ES-I3 (cell line): ENCODE measurements around the gene PRKAG2.

ENCODE experiments used
- H3K36me3 ChIP-seq: 2 replicates; pipeline ENCODE4 v1.6.1; 2013; ENCODE audit warnings: mild to moderate bottlenecking, low read length, control low read depth, moderate library complexity; ENCODE audit not compliant: insufficient read depth
- H3K4me1 ChIP-seq: 2 replicates; pipeline ENCODE4 v1.6.1; 2013; ENCODE audit warnings: mild to moderate bottlenecking, control low read depth, low read length; ENCODE audit not compliant: insufficient read depth
- H3K9ac ChIP-seq: 2 replicates; pipeline ENCODE4 v1.6.1; 2013; ENCODE audit warnings: low read depth, mild to moderate bottlenecking, low read length, moderate library complexity
- H3K9me3 ChIP-seq: 2 replicates; pipeline ENCODE4 v1.6.1; 2013; ENCODE audit warnings: mild to moderate bottlenecking, low read length, moderate library complexity; ENCODE audit not compliant: control insufficient read depth, insufficient read depth

The PRKAG2 gene

DNA sequence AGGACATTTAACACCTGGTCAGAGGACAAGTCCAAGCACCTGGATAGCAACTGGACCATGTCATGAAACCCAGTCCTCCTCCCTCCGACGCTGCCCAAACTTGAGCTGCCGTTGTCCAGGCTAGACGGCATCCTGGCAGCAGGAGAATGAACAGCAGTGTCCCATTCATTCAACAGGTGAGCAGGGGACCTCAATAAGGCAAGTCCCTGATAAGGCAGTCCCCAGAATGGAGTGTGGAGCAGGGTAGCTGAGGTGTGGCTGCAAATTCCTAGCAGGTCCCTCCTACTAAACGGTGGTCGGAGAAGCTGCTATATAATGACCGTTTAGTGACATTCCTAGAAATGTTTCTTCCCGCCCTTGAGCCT lies 169.8 kb downstream of the PRKAG2 start:
- no peaks in the 10 kb centered on the region for H3K36me3 ChIP-seq
- peaks cover 7% of the 10 kb centered on the region; the same call in 1 of the 2 replicates for H3K4me1 ChIP-seq
- no peaks in the 10 kb centered on the region for H3K9me3 ChIP-seq
- H3K9ac ChIP-seq = no peak overlapping the region

DNA sequence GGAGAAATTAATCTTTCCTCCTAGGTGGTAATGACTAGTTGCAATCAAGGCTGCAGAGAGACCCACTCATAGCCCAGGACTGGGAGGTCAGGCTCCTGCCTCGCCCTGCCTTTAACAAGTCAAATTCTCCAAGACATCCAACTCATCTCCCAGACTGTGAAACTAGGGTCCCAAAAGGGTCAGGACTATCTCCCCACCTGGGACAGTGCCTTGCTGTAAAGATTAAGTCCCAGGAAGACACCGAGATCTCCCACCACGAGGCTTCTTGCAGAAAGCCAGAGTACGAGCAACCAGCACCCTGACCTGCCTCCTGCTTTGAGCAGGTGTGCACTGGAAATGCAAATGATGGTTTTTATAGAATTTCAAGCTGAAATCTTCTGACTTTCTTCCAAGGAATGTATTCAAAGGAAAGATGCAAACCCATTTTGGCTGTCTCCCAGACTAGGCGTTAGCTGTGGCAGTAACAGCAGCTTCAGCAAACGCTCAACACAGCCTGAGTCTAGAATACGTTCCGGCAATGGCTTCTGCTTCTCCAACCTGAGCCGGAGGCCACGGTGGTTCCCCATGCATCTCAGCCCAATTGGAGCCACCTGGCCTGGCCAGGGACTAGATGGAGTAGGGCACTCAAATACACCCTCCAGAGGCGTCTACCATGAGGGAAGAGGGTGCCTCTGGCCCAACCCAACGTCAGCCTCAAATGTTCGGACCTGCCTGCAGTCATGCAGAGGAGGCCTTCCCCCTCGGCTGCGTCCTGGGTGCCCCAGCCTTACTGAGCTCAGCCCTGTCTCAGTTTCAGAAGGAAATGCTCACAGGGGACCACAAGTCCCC lies 170.4 kb downstream of the PRKAG2 start:
- H3K9ac ChIP-seq = no peak overlapping the region
- H3K36me3 ChIP-seq = no peaks in the 10 kb centered on the region
- peaks cover 7% of the 10 kb centered on the region; the same call in 1 of the 2 replicates for H3K4me1 ChIP-seq
- H3K9me3 ChIP-seq = no peaks in the 10 kb centered on the region

DNA sequence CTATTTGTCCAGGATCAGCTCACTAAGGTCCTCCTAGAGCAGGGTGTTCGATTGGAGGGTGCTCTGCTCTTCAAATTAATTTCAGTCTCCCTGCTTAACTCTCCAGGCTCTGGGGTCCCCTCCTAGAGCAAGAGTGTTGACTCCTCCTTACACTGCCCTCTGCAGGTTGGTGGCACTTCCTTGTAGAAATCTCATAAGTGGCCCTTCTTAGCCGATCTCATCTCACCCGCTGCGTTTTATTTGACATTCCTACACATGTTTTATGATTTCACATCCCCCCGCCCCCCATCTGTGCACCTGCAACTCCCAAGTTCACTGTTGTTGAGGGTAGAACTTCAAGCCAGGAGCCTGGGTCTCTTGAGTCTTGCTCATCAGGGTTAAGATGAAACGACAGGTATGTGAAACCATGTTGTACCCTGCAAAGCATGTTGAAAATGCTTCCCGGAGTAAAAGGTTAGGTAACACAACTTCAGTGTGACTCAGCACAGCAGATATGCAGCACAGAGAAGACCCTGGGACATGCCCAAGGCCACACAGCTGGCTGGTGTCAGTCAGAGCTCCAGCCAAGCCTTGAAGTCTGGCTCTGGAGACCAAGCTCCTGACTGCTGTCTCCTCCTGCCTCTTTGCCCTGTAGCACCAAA lies 171.2 kb downstream of the PRKAG2 start:
- no peaks in the 10 kb centered on the region for H3K9me3 ChIP-seq
- H3K9ac ChIP-seq = no peak overlapping the region
- H3K36me3 ChIP-seq = no peaks in the 10 kb centered on the region
- peaks cover 7% of the 10 kb centered on the region; the same call in 1 of the 2 replicates for H3K4me1 ChIP-seq

DNA sequence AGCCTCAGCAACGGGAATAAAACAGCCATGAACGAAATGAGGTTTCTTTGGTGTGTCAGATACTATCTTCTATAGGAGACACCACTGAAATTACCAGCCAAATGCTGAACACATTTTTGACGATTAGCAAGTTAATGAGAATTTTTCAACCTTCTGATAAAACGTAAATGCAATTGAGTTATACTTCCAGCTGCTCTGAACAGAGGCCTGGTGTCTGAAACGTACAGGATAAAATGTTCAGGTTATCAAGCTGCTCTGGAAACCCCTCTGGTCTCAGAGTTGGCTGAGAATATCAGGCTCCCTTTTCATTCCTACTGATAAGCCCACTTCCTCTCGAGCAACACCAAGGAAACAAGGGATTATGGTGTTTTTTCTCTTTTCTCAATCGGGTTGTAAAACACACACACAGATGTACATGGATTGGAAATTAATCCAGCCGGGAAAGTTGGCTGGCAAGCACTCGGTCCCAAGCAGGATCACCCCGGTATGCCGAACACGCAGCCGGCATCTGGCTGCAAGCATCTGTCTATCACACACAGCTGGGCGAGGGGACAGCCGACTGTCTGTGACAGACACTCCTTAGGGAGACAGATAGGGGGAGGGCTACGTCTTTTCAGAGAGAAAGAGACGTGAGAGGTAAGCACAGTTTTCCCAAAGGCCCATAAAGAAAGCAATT lies 171.8 kb downstream of the PRKAG2 start:
- Histone ChIP-seq H3K9me3 (no peaks in the 10 kb centered on the region), H3K36me3 (no peaks in the 10 kb centered on the region), H3K9ac (no peak overlapping the region), H3K4me1 (peaks cover 7% of the 10 kb centered on the region; the same call in 1 of the 2 replicates)

DNA sequence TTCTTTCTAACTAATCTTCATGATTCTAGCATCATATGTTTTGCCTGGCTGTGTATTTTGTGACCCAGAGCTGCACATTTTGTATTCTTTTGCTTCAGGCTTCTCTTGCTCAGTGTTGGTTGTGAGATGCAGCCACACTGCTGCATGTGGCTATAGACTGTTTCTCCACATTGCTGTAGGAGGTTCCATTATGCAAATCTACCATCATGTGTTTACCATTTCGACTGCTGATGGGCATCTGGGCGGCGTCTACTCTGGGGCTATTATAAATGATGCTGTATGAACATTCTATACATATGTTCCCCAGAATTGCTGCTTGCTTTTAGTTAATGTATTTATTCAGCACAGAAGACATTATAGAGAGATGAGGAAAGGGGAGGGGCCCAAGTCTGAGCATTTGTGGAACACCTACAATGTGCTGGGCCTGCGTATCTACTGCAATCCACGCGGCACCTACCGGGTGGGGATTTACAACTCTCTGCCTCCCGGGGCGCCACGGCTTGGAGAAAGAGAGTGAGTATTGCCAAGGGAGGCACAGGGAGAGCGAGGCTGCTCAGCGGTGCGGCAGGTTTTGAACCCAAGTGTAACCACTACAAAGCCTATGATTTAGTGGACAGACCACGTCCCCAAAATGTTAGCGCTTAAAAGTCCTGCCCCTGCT lies 172.5 kb downstream of the PRKAG2 start:
- Histone ChIP-seq H3K36me3 (no peaks in the 10 kb centered on the region), H3K9ac (no peak overlapping the region), H3K4me1 (peaks cover 7% of the 10 kb centered on the region; the same call in 1 of the 2 replicates), H3K9me3 (no peaks in the 10 kb centered on the region)

DNA sequence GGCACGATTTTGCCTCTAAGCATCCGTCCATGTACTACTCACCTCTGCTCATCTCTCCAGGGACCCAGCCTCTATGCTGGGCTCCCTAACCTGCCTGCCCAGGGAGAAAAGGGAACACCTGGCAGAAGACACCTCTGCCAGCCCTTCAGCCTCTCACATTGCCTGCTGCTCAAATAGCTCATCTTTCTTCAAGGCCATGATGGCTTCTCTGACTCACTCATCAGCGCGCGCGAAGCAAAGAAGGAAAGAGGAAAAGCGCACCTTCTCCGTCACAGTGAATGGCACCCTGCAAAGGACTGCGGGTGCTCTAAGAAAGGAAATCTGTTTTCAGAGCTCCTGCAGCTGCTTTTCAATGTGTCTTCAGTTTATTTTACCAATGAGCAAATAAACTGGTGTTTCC lies 174.0 kb downstream of the PRKAG2 start:
- no peaks in the 10 kb centered on the region for H3K9me3 ChIP-seq
- H3K9ac ChIP-seq = no peak overlapping the region
- peaks cover 7% of the 10 kb centered on the region; the same call in 1 of the 2 replicates for H3K4me1 ChIP-seq
- no peaks in the 10 kb centered on the region for H3K36me3 ChIP-seq

DNA sequence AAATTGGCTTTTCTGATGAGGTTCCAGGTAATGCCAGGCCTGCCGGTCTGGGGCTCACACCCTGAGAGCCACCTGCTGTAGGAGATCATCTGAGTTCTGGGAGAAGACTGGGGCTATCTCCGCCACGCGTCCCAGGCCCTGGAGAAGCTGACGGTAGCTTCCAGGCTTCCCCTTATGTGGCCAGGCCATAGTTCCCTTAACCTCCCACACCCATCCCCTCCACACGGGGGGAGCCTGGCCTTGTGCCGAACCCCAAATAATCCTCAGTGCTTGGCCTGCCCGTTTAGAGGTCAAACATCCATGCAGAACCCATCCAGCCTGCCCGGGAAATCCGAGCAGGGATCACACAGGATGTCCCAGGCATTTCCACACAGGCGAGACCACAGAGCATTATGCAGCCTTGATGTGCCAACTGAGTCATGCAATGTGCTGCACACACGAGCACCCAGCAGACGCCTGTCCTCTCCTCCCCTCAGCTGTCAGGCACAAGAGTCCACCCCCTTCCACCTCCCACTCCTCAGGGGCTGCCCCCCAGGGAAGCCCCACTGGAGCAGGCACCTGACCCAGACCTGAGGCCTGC lies 176.2 kb downstream of the PRKAG2 start:
- H3K9me3 ChIP-seq = no peaks in the 10 kb centered on the region
- no peak overlapping the region for H3K9ac ChIP-seq
- no peaks in the 10 kb centered on the region for H3K36me3 ChIP-seq
- peaks cover 25% of the 10 kb centered on the region for H3K4me1 ChIP-seq

DNA sequence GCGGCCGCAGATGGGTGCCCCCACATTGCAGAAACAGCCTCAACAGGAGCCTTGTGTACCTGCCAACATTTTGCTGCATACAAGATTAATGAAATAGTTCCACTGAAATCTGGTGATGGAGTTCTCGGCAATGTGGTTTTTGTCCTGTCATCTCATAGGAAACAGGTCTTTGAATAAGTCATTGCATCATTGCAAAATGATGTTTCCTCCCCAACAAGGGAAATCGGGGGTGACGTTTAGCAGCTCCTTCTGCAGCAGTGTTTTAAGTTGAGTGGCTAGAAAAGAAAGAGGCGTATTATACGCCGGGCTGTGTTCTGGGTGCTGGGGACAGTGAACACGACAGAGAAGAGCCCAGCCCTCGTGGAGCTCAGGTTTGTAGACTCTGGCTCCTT lies 177.0 kb downstream of the PRKAG2 start:
- Histone ChIP-seq H3K4me1 (peaks cover 27% of the 10 kb centered on the region), H3K9ac (no peak overlapping the region), H3K9me3 (no peaks in the 10 kb centered on the region), H3K36me3 (no peaks in the 10 kb centered on the region)

DNA sequence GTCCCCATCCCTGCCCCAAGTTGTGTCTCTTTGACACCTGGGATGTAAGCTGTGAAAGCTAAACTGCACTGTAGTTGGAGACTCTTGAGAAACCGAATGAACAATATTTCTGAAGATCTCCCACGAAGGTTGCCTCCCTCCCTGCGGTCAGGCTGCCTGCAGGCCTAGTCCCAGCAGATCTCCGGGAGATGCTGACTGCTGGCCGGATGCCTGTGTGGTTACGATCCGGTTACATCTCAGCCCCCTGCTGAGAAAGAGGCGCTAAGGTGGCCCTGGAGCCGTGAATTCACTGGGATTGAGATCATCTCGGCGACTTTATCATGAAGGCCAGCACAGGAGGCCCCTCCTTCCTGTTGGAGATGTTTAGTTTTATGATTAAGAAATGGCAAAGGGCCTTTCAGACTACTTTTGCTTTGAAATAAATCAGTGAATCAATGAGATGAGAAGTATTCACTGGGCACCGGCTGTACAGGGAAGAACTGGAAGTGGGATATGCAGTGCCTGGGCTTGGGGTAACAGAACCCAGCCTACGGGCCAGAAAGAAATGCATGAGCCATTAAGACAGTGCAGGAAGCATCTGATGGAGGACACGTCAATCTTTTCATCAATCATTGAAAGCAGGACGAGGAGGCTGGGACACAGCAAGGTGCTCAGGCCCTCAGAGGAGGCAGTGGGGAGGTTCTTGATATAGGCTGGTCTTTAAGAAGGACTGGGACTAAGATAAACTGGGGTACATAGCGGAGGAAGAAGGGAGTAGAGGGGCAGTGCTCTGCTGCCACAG lies 177.6 kb downstream of the PRKAG2 start:
- H3K36me3 ChIP-seq = no peaks in the 10 kb centered on the region
- no peak overlapping the region for H3K9ac ChIP-seq
- peaks cover 27% of the 10 kb centered on the region for H3K4me1 ChIP-seq
- no peaks in the 10 kb centered on the region for H3K9me3 ChIP-seq

DNA sequence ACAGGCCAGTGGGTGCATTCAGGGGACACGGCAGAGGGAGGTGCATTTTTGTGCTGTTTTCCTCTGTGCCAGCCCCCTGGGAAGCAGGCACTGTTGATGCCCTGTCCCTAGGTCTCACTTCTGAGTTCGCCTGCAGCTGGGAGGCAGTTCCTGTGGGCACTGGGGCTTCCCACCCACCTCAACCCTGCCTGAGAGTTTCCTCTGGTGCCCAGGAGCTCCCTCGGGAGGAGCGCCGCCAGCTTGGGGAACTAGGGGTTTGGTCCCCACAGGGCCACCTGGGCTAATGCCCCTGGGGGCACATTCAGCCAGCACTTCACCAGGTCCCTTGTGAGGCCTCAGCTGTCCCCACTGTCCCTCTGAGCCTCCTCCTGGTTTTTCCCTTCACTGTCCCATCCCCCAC lies 179.0 kb downstream of the PRKAG2 start:
- H3K9me3 ChIP-seq = no peaks in the 10 kb centered on the region
- H3K36me3 ChIP-seq = no peaks in the 10 kb centered on the region
- no peak overlapping the region for H3K9ac ChIP-seq
- peaks cover 29% of the 10 kb centered on the region for H3K4me1 ChIP-seq

DNA sequence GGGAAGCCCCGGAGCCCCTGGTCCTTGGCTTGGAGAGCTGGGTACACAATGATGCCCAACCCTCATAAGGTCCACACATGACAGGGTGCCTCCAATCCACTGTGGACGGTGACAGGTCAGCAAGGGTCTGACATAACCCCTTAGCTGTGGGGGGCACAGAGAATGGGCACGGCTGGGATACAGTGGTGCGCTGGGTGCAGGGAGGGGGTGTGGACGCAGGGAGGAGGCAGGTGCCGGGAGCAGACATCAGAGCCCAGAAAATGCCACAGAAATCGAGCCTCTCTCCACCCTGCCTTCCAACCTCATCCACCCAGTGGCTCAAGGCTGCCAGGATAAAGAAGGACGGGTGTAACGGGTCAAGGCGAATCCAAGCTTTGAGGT lies 179.4 kb downstream of the PRKAG2 start:
- no peaks in the 10 kb centered on the region for H3K9me3 ChIP-seq
- H3K4me1 ChIP-seq = peaks cover 33% of the 10 kb centered on the region
- no peaks in the 10 kb centered on the region for H3K36me3 ChIP-seq
- H3K9ac ChIP-seq = no peak overlapping the region

DNA sequence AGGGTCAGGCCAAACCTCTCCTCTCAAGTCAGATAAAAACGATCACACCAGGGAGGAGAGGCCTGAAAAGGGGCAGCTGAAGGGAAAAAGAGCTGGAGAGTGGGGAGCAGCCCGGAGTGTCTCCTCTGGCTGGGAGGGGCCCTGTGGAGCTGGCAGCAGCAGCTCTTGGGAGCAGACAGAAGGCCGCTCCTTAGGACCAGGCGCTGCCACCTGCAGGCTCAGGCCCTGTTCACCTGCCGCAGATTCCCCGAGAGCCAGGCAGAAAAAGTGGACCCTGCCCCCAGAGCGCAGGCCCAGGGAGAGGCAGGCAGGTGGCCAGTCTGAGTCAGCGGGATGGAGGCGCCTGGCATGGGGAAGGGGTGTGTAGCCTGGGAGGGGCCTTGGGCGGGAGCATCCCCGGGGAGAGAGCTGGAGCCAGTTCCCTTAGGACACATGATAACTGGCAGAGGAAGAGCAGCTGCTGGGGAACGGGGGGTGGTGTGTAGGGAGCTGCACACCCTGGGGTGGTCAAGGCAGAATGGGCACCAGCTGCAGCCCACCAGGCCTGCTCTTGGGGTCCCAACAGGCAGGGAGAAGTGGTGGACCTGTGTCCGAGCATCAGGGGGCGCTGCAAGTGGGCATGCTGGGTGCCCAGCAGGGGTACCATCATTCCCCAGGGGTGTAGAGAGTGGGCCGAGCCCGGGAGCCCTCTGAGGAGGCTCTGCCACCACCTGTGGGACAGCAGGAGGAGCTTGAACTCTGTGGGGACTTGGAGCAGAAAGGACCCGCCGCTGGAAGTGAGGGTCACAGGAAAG lies 180.0 kb downstream of the PRKAG2 start:
- peaks cover 34% of the 10 kb centered on the region for H3K4me1 ChIP-seq
- no peaks in the 10 kb centered on the region for H3K36me3 ChIP-seq
- H3K9me3 ChIP-seq = no peaks in the 10 kb centered on the region
- H3K9ac ChIP-seq = no peak overlapping the region

DNA sequence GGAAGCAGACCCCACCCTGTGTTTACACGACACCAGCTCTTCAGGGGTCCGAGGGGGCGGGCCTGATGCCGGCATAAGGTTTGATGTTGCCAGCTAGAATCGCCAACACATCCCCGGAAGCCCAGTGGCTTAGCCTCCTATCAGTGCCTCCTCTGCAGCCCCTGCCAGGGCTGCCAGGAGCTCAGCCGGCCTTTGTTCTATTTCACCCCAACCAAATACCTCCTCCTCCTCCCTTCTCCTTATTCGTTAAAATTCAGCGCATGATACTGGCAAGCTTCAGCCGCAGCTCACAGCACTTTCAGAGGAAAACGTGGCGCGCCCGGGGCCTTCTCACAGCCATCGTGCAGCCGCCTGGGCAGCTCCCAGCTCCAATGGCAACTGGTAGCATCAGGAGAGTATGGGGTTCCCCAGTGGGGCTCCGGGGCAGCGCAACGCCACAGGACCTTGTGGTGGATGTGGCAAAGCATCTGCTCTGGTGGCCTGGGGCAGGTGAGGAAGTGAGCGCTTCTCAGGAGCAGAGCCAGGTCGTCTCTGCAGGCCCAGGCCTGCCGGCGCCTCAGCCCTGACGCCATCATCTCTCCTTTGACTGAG lies 180.9 kb downstream of the PRKAG2 start:
- Histone ChIP-seq H3K36me3 (no peaks in the 10 kb centered on the region), H3K9ac (no peak overlapping the region), H3K9me3 (no peaks in the 10 kb centered on the region), H3K4me1 (peaks cover 34% of the 10 kb centered on the region)
